ENCODE measurements around the gene POLG2. TPM values are rescaled to one million over a fixed set of nuclear protein-coding genes. Genes with fewer than 3 reads are reported as not detected.
A peak's percentile ranks its signal among the peaks of the same experiment; 100 is the strongest.

Gene POLG2
- total RNA-seq, 1 experiment from 2014 or later, result 27.5 TPM

- H3K27ac Mint-ChIP-seq (ENCODE audit: low read depth, unreplicated experiment), result no peak overlapping the region
- intact Hi-C loops (cut with micrococcal nuclease), result no loop called here
- no peak for DNase-seq (ENCODE audit: unreplicated experiment)
- peaks cover 52% of the 10 kb centered on the region for H3K4me1 Mint-ChIP-seq (ENCODE audit: insufficient read depth, unreplicated experiment)
- ChIA-PET POLR2A (interaction anchor here (0.7 to 6.5 kb wide), 6 partner anchors 7 to 263 kb away, joined by 3 to 225 read pairs (median 26); partner anchors contain the start of genes POLG2 and SMURF2), CTCF (interaction anchor here (0.6 to 1.7 kb wide), 3 partner anchors 11 to 438 kb away, joined by 3 to 6 read pairs (median 3); no protein-coding TSS in a partner anchor)
- no peaks in the 10 kb centered on the region for H3K9me3 Mint-ChIP-seq (ENCODE audit: unreplicated experiment)
- no peak for TF ChIP-seq CTCF (IDR thresholded peaks at IDR 0.05; ENCODE audit: unreplicated experiment)
- peaks cover 89% of the 10 kb centered on the region for H3K36me3 Mint-ChIP-seq (ENCODE audit: insufficient read depth, unreplicated experiment)
- H3K4me3 Mint-ChIP-seq (ENCODE audit: unreplicated experiment), result peak overlapping the region; percentile 99
- no TSS peak for BruUV-seq (replicated peaks)
- no peaks in the 10 kb centered on the region for H3K27me3 Mint-ChIP-seq (ENCODE audit: insufficient read depth, unreplicated experiment)
Observed at GRCh38 chr17:64503341-64503740, 6.5 kb upstream of the POLG2 start.

GRCh38 chr17:64502809-64503208 is 6.0 kb upstream of the POLG2 start:
- H3K9me3 Mint-ChIP-seq (ENCODE audit: unreplicated experiment), result no peaks in the 10 kb centered on the region
- intact Hi-C loops (cut with micrococcal nuclease), result no loop called here
- H3K4me3 Mint-ChIP-seq (ENCODE audit: unreplicated experiment), result peak overlapping the region; percentile 99
- ChIA-PET CTCF (interaction anchor here (1.0 to 1.7 kb wide), 3 partner anchors 10 to 146 kb away, joined by 3 to 6 read pairs (median 3); no protein-coding TSS in a partner anchor), POLR2A (interaction anchor here (0.8 to 6.5 kb wide), 5 partner anchors 11 to 153 kb away, joined by 3 to 143 read pairs (median 5); partner anchors contain the start of gene SMURF2)
- TF ChIP-seq CTCF (IDR thresholded peaks at IDR 0.05; ENCODE audit: unreplicated experiment), result no peak
- DNase-seq (ENCODE audit: unreplicated experiment), result no peak
- peak overlapping the region; percentile 72 for H3K27ac Mint-ChIP-seq (ENCODE audit: low read depth, unreplicated experiment)
- H3K27me3 Mint-ChIP-seq (ENCODE audit: insufficient read depth, unreplicated experiment), result no peaks in the 10 kb centered on the region
- peaks cover 55% of the 10 kb centered on the region for H3K4me1 Mint-ChIP-seq (ENCODE audit: insufficient read depth, unreplicated experiment)
- no TSS peak for BruUV-seq (replicated peaks)
- H3K36me3 Mint-ChIP-seq (ENCODE audit: insufficient read depth, unreplicated experiment), result peaks cover 94% of the 10 kb centered on the region

- Mint-ChIP-seq H3K27me3 (ENCODE audit: insufficient read depth, unreplicated experiment) (no peaks in the 10 kb centered on the region), H3K36me3 (ENCODE audit: insufficient read depth, unreplicated experiment) (peaks cover 99% of the 10 kb centered on the region), H3K27ac (ENCODE audit: low read depth, unreplicated experiment) (peak overlapping the region; percentile 72), H3K9me3 (ENCODE audit: unreplicated experiment) (no peaks in the 10 kb centered on the region), H3K4me1 (ENCODE audit: insufficient read depth, unreplicated experiment) (peaks cover 55% of the 10 kb centered on the region), H3K4me3 (ENCODE audit: unreplicated experiment) (peak overlapping the region; percentile 99)
- no TSS peak for BruUV-seq (replicated peaks)
- POLR2A ChIA-PET, result interaction anchor here (1.5 to 6.5 kb wide), 2 partner anchors 10 to 153 kb away, joined by 5 to 143 read pairs; partner anchors contain the start of gene SMURF2
- intact Hi-C loops (cut with micrococcal nuclease), result no loop called here
- TF ChIP-seq CTCF (IDR thresholded peaks at IDR 0.05; ENCODE audit: unreplicated experiment), result no peak
- DNase-seq (ENCODE audit: unreplicated experiment), result no peak
- CTCF ChIA-PET, result interaction anchor here (0.9 to 1.7 kb wide), 4 partner anchors 9 to 147 kb away, joined by 3 to 6 read pairs (median 3); no protein-coding TSS in a partner anchor
Observed at GRCh38 chr17:64502021-64502420, 5.2 kb upstream of the POLG2 start.

- Mint-ChIP-seq H3K9me3 (ENCODE audit: unreplicated experiment) (no peaks in the 10 kb centered on the region), H3K27me3 (ENCODE audit: insufficient read depth, unreplicated experiment) (no peaks in the 10 kb centered on the region), H3K4me1 (ENCODE audit: insufficient read depth, unreplicated experiment) (peaks cover 55% of the 10 kb centered on the region), H3K27ac (ENCODE audit: low read depth, unreplicated experiment) (no peak overlapping the region), H3K36me3 (ENCODE audit: insufficient read depth, unreplicated experiment) (peaks cover 99% of the 10 kb centered on the region), H3K4me3 (ENCODE audit: unreplicated experiment) (peak overlapping the region; percentile 10)
- ChIA-PET CTCF (interaction anchor here (0.9 to 1.8 kb wide), 3 partner anchors 9 to 82 kb away, joined by 3 to 8 read pairs (median 3); no protein-coding TSS in a partner anchor), POLR2A (interaction anchor here (0.9 to 1.5 kb wide), 2 partner anchors 9 to 83 kb away, joined by 3 to 5 read pairs; no protein-coding TSS in a partner anchor)
- TF ChIP-seq CTCF (IDR thresholded peaks at IDR 0.05; ENCODE audit: unreplicated experiment), result no peak
- DNase-seq (ENCODE audit: unreplicated experiment), result no peak
- intact Hi-C loops (cut with micrococcal nuclease), result no loop called here
- BruUV-seq (replicated peaks), result no TSS peak
Observed at GRCh38 chr17:64500862-64501765, 4.3 kb upstream of the POLG2 start.

All from MCF 10A (cell line).